GM06990 (cell line): ENCODE data around the gene CCDC57.

Source experiments
- DNase-seq: peaks from one replicate; pipeline ENCODE4 v3.0.0-alpha.2; 2011; ENCODE audit not compliant: insufficient read length; ENCODE audit errors: extremely low read depth
- H3K27me3 ChIP-seq: replicated peaks from 2 replicates; pipeline ENCODE4 v1.6.0; 2011; ENCODE audit warnings: low read length; ENCODE audit not compliant: control insufficient read depth, insufficient read depth
- H3K36me3 ChIP-seq: 2 replicates; pipeline ENCODE4 v1.5.1; 2011; ENCODE audit warnings: low read length; ENCODE audit not compliant: control insufficient read depth, insufficient read depth
- H3K4me3 ChIP-seq: replicated peaks from 2 replicates; pipeline ENCODE4 v1.5.1; 2011; ENCODE audit warnings: low read depth, mild to moderate bottlenecking, control low read depth, low read length
- CTCF ChIP-seq: IDR thresholded peaks from 2 replicates; pipeline ENCODE4 v1.5.1; 2011; ENCODE audit warnings: low read length, control low read depth, mild to moderate bottlenecking, inconsistent platforms; ENCODE audit not compliant: insufficient read depth, poor library complexity, severe bottlenecking

CCDC57 gene

DNA sequence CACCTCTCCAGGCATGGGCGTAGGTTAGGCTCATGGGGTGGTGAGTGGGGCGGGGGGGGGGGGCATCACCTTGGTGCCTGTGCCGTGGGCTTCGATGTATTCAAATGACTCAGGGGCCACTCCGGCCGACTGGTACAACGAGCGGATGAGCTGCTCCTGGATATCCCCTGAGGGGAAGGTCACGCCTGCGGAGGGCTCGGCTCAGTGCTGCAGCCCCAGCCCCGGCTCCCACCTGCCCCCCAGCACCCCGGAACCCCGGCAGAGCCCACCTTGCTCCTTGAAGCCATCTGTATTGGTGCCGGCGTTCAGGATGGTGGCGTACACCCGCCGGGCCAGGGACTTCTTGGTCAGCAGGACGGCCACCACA lies 120.0 kb downstream of the CCDC57 start:
- no peak overlapping the region for H3K4me3 ChIP-seq
- no peak for TF ChIP-seq CTCF
- no peaks in the 10 kb centered on the region for H3K27me3 ChIP-seq
- no peak for DNase-seq
- peaks cover 65% of the 10 kb centered on the region for H3K36me3 ChIP-seq

- Histone ChIP-seq H3K4me3 (no peak overlapping the region), H3K36me3 (peaks cover 69% of the 10 kb centered on the region), H3K27me3 (no peaks in the 10 kb centered on the region)
- no peak for DNase-seq
- TF ChIP-seq CTCF = no peak
Measured at GRCh38 chr17:82092094-82092586, 120.5 kb downstream of the CCDC57 start.

GRCh38 chr17:82091264-82092066 lies 121.2 kb downstream of the CCDC57 start:
- Histone ChIP-seq H3K36me3 (peaks cover 71% of the 10 kb centered on the region), H3K27me3 (no peaks in the 10 kb centered on the region), H3K4me3 (no peak overlapping the region)
- no peak for DNase-seq
- TF ChIP-seq CTCF = no peak

GRCh38 chr17:82090549-82091263 lies 121.9 kb downstream of the CCDC57 start:
- TF ChIP-seq CTCF = no peak
- Histone ChIP-seq H3K27me3 (no peaks in the 10 kb centered on the region), H3K4me3 (no peak overlapping the region), H3K36me3 (peaks cover 72% of the 10 kb centered on the region)
- DNase-seq = peak; percentile 17

GRCh38 chr17:82089723-82090548 lies 122.7 kb downstream of the CCDC57 start:
- Histone ChIP-seq H3K27me3 (no peaks in the 10 kb centered on the region), H3K36me3 (peaks cover 66% of the 10 kb centered on the region), H3K4me3 (no peak overlapping the region)
- no peak for DNase-seq
- TF ChIP-seq CTCF = no peak
